Retinal pigment epithelial cell (primary cell): ENCODE data around the gene DUSP16.
"Not testable (repeated sequence)": the region's sequence is repeated elsewhere in the genome, so short reads cannot be mapped to it uniquely, and the experiment has no call there.

Source experiments
- DNase-seq: peaks from one replicate; pipeline ENCODE4 v3.0.0-alpha.2; 2010; ENCODE audit warnings: low read depth
- H3K4me3 ChIP-seq: 2 replicates; pipeline ENCODE4 v1.5.1; 2011; ENCODE audit warnings: mild to moderate bottlenecking, low read length, control low read depth, moderate library complexity
- TF ChIP-seq, protein P1 (sequence below): conservative IDR thresholded peaks from 2 replicates; pipeline ENCODE4 v1.5.1; 2011; ENCODE audit warnings: low read depth, low read length, control low read depth, inconsistent platforms

Gene DUSP16

DNA sequence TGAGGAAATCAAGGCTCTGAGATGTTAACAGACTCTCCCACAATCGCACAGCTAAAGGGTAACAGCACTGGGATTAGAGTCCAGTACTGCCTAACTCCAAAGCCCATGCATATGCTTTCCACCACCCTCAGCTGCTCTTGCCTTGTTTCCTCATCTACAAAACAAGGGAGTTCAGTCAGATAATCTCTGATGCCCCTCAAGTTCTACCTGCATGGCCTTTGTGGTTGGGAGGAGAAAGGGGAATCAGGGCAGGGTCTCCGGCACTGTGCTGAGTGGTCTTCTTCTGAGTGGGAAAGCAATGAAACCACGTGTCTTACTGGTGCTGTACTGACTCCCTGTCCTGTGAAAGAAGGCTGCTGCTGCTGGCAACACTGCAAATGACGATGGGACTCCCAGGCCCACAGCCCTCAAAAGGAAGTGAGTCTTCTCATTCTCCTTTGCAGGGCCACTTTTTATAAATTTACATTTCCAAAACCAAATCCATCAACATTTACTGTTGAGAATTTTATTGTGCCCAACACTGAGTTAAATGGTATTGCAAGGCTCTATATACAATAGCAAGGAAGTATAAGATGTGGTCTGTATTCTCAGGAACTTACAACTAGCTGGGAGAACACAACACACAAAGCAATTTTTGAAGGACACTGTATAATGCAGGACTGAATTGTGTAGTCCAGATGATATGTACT, 19.7 kb upstream of the DUSP16 start:
- TF ChIP-seq, protein P1, sequence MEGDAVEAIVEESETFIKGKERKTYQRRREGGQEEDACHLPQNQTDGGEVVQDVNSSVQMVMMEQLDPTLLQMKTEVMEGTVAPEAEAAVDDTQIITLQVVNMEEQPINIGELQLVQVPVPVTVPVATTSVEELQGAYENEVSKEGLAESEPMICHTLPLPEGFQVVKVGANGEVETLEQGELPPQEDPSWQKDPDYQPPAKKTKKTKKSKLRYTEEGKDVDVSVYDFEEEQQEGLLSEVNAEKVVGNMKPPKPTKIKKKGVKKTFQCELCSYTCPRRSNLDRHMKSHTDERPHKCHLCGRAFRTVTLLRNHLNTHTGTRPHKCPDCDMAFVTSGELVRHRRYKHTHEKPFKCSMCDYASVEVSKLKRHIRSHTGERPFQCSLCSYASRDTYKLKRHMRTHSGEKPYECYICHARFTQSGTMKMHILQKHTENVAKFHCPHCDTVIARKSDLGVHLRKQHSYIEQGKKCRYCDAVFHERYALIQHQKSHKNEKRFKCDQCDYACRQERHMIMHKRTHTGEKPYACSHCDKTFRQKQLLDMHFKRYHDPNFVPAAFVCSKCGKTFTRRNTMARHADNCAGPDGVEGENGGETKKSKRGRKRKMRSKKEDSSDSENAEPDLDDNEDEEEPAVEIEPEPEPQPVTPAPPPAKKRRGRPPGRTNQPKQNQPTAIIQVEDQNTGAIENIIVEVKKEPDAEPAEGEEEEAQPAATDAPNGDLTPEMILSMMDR = no peak
- DNase-seq = no peak
- no peak overlapping the region for H3K4me3 ChIP-seq

DNA sequence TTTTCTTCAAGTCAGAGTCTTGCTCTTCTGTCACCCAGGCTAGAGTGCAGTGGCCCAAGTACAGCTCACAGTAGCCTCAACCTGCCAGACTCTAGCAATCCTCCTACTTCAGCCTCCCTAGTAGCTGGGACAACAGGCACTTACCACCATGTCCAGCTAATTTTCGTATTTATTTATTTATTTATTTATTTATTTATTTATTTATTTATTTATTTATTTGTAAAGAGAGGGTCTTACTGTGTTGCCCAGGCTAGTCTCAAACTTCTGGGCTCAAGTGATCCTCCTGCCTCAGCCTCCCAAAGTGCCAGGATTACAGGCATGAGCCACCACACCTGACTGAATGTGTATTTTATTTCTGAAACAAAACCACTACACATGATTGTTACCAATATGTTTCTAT, 18.1 kb upstream of the DUSP16 start:
- not testable (repeated sequence) for H3K4me3 ChIP-seq, DNase-seq

DNA sequence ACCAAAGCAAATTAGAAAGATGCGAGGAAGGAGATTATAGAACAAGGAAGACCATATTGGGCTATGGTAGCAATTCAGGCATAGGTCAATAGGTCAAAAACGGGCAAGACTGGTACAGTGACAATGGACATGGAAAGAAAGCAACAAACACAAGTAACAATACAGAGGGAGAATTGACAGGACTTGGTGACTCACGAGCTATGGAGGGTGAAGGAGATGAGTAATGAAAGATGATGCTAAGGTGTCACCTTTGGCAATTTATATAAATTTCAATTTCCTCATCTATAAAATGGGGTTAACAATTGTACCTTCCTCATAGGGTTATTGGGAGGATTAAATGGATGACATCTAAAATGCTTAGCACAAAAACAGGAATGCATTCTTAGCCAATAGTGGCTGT, 15.1 kb upstream of the DUSP16 start:
- DNase-seq = no peak
- no peak overlapping the region for H3K4me3 ChIP-seq
- TF ChIP-seq, protein P1 = no peak

DNA sequence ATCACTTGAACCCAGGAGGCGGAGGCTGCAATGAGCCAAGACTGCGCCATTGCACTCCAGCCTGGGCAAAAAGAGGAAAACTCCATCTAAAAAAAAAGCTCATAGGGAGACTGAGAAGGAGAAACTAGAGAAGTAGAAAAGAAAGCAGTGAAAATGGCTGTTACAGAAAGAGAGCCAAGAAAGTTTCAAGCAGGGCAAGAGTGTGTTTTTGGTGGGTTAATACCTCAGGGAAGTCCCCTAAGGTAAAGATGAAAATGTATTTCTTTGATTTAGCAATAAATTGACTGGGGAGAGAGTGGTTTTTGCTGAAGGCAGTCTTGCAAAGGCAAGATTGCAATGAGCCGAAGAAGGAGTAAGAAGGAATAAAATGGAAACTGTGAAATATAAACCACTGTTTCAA, 10.0 kb upstream of the DUSP16 start:
- no peak overlapping the region for H3K4me3 ChIP-seq
- TF ChIP-seq, protein P1 = no peak
- DNase-seq = no peak

DNA sequence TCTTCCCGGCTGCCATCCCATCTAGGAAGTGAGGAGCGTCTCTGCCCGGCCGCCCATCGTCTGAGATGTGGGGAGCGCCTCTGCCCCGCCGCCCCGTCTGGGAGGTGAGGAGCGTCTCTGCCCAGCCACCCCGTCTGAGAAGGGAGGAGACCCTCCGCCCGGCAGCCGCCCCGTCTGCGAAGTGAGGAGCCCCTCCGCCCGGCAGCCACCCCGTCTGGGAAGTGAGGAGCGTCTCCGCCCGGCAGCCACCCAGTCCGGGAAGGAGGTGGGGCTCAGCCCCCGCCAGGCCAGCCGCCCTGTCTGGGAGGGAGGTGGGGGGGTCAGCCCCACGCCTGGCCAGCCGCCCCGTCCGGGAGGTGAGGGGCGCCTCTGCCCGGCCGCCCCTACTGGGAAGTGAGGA, 3.3 kb upstream of the DUSP16 start:
- H3K4me3 ChIP-seq, DNase-seq: not testable (repeated sequence)

DNA sequence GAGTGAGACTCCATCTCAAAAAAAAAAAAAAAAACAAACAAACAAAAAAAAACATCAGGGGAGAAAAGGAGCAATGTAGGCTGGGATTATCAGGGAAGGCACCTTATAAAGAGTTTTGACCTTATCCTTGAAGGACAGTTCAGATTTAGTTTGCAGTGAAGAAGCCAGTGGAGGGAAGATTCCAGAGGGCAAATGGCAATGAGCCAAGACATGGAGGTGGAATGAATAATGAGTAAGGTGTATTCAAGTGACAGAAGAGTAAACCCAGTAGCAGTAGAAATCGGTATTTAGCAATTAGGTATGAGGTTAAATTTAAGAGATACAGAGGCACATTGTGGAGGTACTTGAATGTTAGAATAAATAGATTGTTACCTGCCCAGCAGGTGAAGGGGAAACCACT, 2.2 kb upstream of the DUSP16 start:
- TF ChIP-seq, protein P1 = no peak
- no peak for DNase-seq

DNA sequence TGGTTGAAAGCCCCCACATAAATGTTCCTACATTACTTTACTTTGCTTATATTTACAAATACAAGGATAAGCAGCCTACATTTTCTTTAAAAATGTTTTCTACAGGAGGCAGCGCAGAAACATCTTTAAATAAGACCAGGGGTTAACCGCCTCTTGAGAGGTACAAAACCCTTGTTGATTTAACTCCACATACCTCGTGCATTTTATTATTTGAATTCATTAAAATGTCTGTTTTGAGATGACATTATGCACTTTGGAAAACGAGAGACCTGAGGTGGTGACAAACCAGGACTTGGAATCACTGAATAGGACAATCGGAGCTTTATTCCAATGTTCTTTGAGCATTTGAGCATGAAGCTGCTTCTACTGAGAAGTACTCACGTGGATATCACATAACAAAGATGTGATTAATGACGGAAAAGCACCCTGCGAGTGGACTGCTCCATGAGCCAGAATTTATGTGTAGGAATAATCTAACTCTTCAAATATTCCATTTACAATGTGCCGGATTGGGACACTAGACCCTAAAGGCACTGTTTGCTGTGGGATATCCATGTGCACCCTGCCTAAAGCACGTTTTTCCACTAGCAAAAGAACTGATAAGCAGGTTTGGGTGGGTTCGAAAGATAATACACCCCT, 746 bp upstream of the DUSP16 start:
- peak; percentile 52 for DNase-seq
- TF ChIP-seq, protein P1 = no peak
- peak overlapping the region; percentile 91 for H3K4me3 ChIP-seq

More for the DNA sequence above, 2.2 kb upstream of the DUSP16 start:
- no peak overlapping the region for H3K4me3 ChIP-seq

DNA sequence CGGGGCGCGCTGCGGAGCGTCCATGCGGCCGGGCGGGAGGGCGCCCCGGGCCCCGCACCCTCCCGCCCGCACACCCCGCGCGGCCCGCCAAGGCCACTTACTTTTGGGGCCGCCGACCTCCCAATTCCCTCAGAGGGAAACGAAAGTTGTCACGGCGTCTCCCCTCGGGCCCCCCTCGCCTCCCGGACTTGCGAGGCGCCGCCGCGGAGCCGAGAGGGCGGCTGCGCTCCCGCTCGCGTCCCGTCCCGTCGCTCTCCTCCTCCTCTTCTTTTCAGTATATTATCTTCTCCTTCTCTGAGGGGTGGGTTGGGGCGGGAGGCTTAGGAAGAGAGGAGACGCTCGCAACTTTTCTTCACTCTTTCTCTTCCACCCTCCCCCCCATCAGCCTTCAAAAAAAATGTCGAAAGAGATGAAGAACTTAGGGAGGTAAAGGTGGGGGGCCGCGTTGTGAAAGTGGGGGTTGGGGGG, 613 bp downstream of the DUSP16 start:
- peak overlapping the region; percentile 91 for H3K4me3 ChIP-seq
- no peak for DNase-seq
- TF ChIP-seq, protein P1 = no peak
